ENCODE results near the gene AFMID.
"Not testable (repeated sequence)": the region's sequence is repeated elsewhere in the genome, so short reads cannot be mapped to it uniquely, and the experiment has no call there.

Gene AFMID

DNA sequence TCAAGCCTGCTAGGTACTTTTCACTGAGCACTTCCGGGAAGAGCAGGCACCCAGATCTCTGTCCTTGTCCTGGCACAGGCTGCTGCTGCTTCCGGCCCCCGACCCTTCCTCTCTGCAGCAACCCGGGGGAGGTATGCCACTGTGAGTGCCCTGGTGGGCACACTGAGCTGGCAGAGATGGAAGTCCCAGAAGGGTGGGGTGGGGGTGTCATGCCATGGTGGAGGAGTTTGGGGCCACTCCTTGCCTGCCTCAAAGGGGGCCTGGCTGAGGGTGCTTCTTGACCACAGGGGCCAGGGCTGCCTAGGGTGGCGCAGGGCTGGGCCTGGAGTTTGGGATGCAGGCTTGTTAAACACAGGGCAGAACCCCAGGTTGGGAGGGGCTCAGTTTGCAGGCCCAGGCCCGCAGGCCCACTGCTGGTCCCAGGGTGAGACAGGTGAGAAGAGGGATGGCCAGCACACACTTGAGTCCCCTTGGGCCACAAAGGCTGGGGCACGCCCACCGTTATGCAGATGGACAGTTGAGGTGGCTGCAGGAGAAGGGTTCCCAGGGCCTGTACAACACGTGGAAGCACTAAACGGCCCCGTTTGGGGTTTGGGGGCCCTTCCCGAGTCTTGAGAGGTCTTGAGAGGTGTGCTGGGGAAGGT lies 53.0 kb downstream of the AFMID start:
- DNase-seq = no peak

DNA sequence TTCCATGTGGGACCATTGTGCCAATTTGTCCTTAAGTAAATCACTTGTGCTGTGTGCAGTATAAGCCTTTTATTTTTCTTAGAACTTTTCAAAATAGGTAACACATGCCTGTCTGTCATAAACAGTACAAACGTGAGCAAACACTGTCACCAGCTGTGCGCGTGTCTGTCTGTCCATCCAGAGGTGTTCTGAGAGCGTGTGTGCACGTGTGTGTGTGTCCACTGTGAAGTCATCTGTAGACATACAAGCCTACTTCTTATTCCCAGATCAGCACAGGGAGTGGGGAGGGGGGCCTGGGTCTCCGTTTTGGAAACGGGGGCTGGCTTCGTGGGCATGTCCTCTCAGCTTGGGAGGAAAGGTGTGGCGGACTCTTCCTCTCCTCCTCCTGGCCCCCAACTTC lies 53.7 kb downstream of the AFMID start:
- no peak for DNase-seq

- DNase-seq = no peak
Measured at GRCh38 chr17:78241277-78242023, 54.3 kb downstream of the AFMID start.

GRCh38 chr17:78242024-78242742 lies 55.0 kb downstream of the AFMID start:
- no peak for DNase-seq

DNA sequence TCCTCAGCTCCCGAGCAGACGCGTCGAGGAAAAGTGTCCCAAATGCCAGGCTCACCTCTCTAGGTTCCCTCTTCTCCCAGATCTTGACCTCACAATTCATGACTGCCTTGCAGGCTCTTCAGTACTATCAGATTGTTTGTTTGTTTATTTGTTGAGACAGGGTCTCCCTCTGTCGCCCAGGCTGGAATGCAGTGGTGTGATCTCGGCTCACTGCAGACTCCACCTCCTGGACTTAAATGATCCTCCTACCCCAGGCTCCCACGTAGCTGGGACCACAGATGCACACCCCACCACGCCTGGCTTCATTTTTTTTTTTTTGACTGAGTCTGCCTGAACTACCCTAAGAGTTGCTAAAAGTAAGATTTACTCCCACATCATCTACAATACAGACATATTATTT lies 60.1 kb downstream of the AFMID start:
- no peak for DNase-seq

- DNase-seq = no peak
Measured at GRCh38 chr17:78248051-78248914, 61.1 kb downstream of the AFMID start.

DNA sequence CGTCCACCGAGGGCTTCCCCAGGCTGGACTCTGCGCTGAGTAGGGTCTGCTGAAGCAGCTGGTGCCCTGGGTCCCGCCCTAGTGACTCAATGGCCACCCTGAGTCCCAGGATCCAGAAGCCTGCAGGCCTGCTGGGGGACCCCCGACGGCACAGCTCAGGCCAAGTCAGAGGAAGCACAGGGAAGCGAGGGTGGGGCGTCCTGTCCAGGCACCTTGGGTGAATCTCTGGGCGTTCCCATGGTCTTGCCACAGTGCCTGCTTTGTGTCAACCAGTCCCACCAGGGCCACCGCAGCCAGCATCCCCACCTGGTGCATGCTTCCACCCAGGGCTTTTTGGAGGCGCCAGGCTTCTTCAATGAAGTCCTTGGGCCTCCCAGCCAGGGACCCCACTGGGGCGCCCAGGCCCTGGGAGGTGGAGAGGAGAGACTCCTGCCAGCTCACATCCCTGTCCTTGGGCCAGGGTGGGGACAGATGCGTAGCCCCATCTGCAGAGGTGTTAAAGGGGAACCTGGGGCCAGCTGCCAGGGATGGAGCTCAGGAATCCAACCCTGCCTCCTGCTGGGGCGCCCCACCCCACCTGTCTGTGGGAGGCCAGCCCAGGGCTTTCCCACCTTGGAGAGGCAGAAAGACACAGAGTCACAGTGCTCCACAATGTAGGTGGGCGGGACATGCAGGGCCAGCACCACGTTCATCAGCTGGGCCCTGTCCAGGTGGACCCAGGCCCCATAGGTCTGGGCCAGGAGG lies 62.1 kb downstream of the AFMID start:
- no peak for DNase-seq

DNA sequence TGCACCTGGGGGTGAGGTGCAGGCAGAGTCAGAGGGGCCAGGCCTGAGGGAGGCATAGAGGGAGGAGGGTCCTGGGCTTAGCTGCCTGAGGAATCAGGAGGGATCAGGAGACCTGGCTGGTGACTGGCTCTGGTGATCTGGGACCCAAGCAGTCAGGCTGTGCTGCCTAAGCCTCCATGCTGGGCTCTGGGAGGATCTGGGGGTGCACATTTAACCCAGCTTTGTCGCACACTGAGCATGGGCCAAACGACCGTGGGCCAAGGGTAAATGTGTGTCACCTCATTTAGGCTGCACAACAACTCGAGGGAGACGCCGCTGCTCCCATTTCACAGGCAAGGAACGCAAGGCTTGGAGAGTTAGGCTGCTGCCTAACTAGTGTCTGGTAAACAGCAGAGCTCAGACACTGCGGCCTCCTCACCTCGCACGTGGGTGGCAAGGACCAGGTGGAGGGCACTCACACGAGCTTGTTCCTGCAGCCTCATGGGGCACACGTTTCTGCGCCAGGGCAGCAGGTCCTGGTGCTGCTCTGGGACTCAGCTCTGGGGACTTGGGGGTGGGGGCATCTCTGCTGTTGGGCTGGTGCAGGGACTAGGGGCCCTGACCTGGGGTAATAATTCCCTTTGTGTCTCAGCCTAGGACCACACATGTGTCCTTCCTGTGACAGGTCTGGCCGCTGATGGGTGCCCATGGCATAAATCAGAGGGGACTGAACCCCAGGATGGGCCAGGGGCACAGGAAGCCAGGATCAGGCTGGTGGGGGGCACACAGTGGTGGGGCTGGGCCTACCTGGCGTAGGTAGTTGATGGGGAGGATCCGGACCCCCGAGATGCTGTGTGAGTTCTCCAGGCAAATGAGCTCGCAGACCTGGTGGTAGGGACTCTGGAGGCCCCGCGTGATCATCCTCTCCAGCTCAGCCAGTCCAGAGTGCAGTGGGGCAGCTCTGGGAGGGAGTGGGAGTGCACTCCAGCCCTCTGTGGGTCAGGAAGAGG lies 63.0 kb downstream of the AFMID start:
- DNase-seq = no peak

GRCh38 chr17:78250891-78251772 lies 64.0 kb downstream of the AFMID start:
- peak; percentile 74 to 84 (median 78) for DNase-seq

DNA sequence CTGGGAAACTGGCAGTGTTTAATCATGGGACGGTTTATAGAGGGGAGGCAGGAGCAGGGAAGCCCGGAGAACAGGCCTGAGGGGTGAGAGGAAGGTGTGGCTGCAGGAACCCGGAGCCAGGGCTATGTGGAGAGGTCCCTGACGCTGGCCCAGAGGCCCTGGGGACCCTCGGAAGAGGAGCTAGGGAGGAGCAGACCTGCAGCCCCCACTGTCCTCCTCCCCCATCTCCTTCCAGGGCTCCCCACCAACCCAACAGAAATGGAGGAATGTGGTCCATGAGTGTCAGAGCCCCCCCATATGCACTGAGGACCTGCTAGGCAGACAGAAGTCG lies 64.6 kb downstream of the AFMID start:
- no peak for DNase-seq

- DNase-seq = peak in 2 of 4 experiments; percentile 72
Measured at GRCh38 chr17:78252111-78252634, 65.0 kb downstream of the AFMID start.

DNA sequence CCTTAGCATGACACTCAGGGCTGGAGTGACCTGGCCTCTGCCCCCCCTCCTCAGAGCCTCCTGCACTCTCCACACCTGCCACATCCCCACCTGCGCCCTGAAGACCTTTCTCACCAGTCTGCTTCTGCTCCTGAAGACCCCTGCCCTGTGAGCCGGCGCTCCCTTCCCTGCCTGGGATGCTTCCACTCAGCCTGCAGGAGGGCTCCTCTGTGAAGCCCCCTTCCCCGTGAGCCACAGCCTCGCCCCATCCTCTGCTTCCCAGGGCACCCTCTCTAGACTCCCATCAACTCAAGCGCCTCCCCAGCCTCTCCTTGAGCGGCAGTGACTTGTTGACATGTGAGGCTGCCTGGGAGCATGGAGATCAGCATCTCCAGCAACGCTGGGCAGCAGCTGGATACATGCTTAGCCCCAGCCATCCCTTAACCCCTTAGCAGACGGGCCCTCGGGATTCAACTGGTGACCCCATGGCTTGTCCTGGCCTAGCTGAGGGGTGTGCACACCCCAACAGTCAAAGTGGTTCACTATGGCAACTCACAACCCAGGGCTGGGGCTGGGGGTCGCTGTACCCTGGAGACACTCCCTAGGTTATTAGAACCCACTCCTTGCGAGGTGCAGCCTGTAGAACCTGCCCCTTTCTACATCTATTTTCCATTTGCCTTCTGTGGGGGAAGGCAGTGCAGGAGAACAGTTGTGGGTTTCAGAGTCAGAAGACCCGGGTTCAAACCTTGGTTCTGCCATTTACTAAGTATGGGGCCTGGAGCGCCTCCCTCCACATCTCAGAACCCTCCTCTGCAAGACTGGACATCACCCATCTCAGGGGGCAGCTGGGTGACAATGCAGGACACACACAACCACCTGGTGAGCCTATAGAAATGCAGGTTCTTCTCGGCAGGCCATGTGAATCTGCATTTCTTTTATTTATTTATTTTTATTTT lies 65.8 kb downstream of the AFMID start:
- no peak for DNase-seq

DNA sequence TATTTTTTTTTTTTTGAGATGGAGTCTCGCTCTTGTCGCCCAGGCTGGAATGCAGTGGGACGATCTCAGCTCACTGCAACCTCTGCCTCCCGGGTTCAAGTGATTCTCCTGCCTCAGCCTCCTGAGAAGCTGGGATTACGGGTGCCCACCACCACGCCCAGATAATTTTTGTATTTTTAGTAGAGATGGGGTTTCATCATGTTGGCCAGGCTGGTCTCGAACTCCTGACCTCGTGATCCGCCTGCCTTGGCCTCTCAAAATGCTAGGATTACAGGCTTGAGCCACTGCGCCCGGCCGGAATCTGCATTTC lies 66.4 kb downstream of the AFMID start:
- not testable (repeated sequence) for DNase-seq

DNA sequence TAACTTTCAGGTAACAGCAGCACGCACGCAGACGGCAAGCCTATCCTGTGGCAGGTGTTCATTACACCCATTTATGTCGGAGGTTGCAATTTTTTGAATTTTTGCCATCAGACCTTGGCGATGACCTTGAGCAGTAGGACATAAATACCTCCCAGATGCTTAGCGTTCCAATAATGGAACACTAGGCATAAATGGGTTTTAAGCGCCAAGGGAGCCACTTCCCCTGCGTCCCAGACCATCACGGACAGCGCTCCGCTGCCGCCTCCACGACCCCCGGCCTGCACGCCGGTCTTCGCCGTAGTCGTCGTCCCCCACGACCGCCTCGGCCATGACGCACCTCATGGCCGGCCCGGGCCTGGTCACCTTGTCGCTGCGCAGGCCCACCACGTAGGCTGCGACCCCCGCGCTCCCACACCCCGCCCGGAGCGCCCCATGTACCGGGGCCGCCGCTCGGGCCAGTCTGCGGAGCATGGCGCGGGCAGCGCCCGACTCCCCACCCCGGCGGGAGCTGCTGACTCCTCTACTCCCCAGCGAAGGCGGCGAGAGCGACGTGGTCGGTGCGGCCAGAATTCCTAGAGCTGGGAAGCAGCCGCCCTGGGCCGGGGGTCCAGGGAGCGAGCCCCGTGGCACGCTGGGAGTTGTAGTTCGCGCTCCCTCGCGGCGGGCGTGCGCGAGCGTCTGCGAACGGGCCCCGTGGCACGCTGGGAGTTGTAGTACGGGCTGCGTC lies 66.9 kb downstream of the AFMID start:
- peak; percentile 63 to 75 (median 72) for DNase-seq

- no peak for DNase-seq
Measured at GRCh38 chr17:78255029-78255656, 68.0 kb downstream of the AFMID start.

- no peak for DNase-seq
Measured at GRCh38 chr17:78255953-78256706, 69.0 kb downstream of the AFMID start.

All from activated CD4-positive, CD25-positive, alpha-beta regulatory T cell (primary cell).